GM21367 (cell line): Measurements from ENCODE around the gene UBAP1.
"Not testable (repeated sequence)": the region's sequence is repeated elsewhere in the genome, so short reads cannot be mapped to it uniquely, and the experiment has no call there.

Experiments
- ATAC-seq: cut with Tn5 transposase; IDR thresholded peaks from one replicate; pipeline ENCODE4 v1.9.1; 2021; ENCODE audit not compliant: unreplicated experiment

Gene UBAP1

DNA sequence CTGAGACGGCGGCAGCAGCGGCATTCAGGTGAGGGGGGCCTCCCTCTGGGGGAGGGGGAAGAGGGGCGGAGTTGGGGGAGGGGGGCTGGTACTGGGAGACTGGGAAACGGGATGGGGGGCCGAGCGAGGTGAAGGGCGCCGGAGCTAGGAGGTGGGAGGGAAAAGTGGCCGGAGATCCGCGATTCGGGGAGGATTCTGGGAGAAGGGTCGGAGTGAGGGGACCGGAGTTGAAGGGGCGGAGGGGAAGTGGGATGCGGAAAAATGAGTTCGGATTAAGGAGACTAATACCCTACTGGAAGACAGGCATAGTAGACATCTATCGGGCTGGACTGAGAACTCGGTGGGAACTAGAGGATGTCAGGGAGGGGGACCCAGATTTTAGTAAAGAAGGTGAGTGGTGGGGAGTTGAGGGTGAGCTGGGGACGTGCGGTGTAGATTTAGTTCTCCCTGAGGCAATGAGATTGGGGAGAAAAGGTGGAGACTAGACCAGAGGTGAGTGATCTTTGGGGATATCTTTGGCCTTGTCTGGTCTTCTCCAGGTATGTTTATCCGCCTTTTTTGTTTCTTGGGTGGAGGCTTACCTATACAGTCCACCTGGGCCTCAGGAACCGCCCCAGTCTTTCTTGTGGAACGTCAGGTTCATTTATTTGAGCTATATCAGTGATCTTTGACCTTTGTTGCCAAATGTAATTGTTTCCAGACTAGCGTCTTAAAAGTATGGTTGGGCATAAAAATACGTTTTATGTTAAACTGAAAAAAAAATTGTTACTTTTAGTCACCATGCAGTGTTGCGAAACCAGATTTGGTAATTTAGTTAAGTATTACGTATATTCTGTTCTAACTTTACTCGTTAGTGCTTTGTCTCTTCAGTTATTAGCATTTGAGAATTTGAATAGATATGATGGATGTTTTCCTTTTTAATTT lies 632 bp downstream of the UBAP1 start:
- ATAC-seq = no peak

DNA sequence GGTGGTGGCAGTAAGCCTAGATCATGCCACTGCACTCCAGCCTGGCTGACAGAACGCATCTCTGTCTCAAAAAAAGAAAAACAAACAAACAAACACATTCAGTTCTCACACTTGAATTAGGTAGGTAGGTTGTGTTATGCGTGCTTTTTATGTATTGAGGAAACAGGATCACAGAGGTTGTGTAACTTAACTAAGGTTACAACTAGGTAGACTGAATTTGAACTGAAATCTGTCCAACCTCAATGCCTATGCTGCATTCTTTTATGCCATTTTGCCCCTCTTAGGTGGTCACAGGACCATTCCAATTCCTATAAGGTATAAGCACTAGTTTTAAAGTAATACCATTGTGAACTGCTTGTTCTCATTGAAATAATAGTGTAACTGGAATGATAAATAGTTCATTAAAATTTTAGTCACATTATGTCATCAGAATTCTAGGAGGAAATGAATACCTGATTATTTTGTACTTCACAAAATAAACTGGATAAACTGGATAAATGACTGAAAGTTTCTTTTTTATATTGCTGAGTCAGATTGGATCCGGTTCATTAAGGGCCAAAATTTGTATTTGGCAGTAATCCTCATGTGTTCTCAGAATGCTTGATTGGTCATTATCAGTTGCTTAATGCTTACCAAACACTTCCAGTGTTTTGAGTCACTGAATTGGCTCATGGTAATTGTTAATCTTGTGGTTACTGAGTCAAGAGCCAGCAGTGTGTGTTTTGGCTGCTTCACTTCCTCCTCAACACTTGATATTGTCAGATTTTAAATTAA lies 7.1 kb downstream of the UBAP1 start:
- peak; percentile 71 for ATAC-seq

DNA sequence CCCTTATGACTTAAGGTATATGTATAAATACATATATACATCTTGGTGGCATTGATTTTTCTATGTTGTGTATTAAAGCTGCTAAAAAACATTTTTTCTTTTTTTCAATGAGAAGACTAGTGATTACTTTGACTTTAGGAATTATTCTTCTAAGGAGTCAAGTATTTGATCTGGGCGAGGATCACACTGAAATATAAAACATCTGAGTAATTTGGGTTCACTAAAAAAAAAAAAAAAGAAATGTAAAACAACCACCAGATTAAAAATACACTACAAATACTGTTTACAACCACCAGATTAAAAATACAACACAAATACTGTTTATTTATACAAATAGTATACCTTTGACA lies 9.0 kb downstream of the UBAP1 start:
- ATAC-seq = no peak

DNA sequence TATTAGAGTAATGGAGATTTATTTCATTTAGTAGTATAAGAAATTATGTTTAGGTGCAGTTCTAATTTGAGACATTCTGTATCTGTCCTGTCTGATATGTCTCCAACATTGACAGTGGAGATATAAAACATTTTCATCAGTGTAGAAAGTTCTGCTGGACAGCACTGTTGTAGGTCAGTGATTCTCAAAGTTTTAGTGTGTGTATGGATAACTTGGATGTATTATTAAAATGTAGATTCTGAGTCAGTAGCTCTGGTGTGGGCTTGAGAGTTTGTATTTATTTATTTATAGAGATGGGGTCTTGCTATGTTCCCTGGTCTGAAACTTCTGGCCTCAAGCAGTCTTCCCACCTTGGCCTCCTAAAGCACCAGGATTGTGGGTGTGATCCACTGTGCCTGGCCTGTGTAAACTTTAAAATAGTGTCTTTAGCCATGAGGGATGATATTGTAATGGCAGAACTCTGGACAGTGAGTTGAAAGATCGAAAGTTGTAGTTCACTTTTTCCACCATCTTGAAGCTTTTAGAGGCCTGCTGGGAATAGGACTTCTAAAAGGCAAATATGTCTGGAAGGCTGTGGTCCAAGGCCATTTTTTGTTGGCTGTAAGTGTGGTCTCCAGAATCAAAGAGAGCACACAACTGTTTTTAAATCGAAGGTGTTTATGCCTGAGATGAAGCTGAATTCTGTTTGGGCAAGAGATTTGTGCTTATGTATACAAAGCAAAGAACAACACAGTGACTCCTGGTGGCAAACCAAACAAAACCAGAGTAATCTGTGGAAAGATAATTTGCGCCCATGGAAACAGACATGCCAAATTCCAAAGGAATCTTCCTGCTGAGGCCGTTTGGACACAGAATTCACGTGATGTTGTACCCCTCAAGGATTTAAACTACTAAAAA lies 12.4 kb downstream of the UBAP1 start:
- ATAC-seq = no peak

GRCh38 chr9:34195143-34195542 lies 16.3 kb downstream of the UBAP1 start:
- no peak for ATAC-seq

GRCh38 chr9:34197286-34197685 lies 18.4 kb downstream of the UBAP1 start:
- ATAC-seq = not testable (repeated sequence)

DNA sequence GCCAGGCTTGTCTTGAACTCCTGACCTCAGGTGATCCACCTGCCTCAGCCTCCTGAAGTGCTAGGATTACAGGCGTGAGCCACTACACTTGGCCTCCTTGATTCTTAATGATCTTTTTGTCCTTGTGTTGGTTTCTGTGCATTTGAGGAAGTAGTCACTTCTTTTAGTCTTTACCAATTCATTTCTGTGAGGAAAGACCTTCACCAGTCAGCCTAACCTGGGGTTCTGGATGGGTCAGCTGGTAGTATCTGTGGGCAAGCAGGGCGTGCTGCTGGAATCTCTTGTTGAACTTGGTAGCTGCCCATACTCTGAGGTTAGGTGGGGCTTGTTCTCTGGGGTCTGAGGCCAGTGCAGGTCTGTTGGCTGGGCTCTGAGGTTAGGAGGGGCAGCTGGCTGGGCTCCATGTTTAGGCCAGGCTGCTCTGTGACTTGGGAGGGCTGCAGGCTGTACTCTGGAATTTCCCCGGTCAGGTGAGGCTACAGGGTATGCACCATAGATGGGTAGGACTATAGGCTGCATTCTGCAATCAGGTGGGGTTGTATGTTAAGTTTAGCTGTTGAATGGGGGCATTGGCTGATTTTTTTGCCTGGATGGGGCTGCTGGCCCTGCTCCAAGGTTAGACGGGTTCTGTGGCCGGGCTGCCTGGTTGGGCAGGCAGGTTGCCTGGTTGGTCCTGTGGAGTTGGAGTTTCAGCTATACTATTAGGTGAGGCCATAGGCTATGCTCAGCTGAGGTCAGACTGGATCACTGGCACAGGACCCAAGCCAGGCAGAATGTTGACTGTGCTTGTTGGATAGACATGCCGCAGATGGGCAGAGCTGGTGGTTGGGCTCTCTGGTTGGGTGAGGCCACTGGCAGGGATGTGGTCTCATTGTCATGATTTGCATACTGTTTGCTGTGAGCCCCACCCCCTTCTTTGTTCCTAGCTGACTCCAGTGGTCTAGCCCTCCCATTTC lies 19.2 kb downstream of the UBAP1 start:
- ATAC-seq = no peak

GRCh38 chr9:34200092-34200491 lies 21.2 kb downstream of the UBAP1 start:
- no peak for ATAC-seq

DNA sequence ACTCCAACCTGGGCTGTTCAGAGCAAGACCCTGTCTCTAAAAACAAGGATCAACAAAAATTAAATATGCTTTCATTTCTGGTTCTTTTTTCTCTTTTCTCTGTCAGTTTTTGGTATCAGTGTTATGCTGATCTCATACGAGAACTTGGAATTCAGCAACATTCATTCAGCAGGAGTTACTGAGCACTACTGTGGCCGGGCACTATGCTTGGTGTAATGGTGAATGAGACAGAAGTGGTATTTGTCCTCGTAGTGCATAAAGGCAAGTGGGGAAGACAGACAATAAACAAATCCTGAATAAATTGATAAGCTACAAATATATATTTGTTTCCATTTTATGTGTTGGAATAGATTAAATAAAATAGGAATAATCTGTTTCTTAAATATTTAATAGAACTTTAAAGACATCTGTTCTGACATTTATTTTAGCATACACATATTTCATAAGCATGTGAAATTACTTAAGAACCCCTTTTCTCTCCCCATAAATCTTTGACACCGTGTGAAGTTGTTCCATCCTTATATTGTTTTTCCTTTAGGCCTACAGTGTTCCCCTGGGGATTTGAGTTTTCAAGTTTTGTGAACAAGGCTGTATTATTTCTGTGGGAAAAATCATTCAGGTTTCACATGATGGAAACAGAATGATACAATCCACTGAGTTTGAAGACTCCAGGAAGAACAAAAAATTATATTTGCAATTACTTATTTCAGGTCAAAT lies 24.6 kb downstream of the UBAP1 start:
- ATAC-seq = no peak

DNA sequence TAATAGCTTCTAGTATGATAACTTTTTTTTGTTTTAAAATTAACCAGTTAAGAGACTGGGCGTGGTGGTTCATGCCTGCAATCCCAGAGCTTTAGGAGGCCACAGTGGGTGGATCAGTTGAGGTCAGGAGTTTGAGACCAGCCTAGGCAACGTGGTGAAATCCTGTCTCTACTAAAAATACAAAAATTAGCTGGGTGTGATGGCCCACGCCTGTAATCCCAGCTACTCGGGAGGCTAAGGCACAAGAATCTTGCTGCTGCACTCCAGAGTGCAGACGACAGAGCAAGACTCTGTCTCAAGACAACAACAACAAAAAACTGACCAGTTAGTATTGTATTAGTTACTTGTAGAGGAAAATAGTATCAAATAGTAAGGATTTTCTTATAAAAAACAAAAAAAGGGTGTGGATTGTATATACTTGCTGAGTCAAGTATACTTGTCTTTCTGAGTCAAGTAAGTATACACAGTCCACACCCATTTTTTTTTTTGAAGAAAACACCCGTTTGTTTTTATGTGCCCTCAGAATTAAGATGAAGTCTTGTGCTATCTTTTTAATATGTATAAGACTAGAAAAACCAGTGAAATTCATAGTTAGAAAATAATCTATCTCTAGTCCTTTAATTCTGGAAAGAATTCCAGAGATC lies 25.3 kb downstream of the UBAP1 start:
- ATAC-seq = no peak

DNA sequence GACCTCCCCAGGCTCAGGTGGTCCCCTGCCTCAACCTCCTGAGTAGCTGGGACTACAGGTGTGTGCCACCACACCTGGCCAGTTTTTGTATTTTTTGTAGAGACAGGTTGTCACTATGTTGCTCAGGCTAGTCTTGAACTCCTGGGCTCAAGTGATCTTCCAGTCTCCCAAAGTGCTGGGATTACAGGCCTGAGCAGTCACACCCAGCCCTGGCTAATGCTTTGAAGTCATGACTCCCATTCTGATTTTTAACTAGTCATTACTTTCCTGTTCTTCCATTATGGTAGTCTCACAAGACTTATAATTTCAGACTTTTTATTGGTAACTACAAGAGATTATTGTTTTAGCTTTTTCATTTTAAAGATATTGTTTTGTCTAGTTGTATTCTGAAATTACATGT lies 26.3 kb downstream of the UBAP1 start:
- ATAC-seq = no peak

GRCh38 chr9:34206561-34206960 lies 27.7 kb downstream of the UBAP1 start:
- ATAC-seq = no peak

DNA sequence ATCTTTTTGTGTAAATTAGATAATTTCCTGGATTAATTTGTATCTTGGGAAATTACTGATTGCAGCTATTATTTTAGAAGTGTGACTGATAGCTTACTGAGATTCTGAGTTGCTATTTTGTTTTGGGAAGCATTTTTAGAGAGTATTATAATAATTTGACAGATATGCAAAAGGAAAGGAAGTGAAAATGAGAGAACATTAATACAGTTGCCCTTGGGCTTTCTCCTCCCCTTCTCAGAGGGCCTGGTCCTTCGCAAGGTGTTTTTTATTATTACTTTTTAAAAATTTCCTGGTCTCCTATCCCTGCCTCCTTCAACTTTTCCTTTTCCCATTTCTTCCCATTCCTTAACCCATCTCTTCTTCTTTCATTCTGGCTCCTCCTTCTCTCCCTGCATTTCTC lies 32.6 kb downstream of the UBAP1 start:
- no peak for ATAC-seq

DNA sequence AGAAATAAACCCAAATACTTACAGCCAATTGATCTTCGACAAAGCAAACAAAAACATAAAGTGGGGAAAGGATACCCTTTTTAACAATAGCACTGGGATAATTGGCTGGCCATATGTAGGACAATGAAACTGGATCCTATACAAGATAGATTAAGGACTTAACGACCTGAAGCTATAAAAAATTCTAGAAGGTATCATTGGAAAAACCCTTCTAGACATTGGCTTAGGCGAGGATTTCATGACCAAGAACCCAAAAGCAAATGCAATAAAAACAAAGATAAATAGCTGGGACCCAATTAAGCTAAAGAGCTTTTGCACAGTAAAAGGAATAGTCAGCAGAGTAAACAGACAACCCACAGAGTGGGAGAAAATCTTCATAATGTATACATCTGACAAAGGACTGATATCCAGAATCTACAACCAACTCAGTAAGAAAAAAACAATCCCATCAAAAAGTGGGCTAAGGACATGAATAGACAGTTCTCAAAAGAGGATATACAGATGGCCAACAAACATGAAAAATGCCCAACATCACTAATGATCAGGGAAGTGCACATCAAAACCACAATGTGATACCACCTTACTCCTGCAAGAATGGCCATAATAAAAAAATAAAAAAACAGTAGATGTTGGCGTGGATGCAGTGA lies 35.6 kb downstream of the UBAP1 start:
- not testable (repeated sequence) for ATAC-seq

DNA sequence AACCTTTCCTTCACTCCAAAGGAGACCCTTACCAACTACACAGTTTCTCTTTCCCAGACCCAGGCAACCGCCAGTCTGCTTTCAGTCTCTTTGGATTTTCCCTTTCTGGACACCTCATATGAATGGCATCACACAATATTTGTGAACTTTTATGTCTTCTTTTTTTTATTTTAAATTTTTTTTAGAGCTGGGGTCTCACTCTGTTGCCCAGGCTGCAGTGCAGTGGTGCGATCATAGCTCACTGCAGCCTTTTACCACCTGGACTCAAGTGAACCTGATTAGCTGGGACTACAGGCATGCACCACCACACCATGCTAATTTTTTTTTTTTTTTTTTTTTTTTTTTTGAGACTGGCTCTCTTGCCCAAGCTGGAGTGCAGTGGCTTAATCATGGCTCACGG lies 37.5 kb downstream of the UBAP1 start:
- ATAC-seq = no peak

DNA sequence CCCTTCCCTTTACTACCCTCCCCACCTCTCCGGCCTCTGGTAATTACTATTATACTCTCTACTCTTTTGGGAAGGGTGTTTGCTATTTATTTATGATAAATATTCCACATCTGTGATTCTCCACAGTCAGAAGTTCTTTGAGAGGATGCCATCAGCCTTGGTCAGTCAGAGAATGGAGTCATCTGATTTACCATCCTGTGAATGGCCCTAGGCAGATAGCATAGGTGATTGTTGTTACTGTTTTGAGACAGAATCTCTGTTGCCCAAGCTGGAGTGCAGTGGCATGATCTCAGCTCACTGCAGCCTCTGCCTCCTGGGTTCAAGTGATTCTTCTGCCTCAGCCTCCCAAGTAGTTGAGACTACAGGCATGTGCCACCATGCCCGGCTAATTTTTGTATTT lies 38.2 kb downstream of the UBAP1 start:
- ATAC-seq = not testable (repeated sequence)

- ATAC-seq = no peak
Measured at GRCh38 chr9:34218446-34218845, 39.6 kb downstream of the UBAP1 start.

DNA sequence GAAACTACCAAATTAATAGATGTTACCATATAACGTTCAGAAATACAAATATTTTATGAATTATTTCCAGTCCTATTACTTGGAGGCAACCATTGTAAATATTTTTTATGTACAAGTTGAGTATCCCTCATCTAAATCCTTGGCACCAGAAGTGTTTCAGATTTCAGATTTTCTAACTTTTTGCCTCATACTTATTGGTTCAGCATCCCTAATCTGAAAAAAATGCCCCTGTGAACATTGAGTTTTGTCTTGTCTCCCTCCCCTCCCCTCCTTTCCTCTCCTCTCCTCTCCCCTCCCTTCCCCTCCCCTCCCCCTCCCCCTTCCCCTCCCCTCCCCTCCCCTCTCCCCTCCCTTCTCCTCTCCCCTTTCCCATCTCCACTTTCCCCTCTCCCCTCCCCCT lies 40.6 kb downstream of the UBAP1 start:
- ATAC-seq = no peak
